ENCODE data around the gene RUVBL2.

DNA sequence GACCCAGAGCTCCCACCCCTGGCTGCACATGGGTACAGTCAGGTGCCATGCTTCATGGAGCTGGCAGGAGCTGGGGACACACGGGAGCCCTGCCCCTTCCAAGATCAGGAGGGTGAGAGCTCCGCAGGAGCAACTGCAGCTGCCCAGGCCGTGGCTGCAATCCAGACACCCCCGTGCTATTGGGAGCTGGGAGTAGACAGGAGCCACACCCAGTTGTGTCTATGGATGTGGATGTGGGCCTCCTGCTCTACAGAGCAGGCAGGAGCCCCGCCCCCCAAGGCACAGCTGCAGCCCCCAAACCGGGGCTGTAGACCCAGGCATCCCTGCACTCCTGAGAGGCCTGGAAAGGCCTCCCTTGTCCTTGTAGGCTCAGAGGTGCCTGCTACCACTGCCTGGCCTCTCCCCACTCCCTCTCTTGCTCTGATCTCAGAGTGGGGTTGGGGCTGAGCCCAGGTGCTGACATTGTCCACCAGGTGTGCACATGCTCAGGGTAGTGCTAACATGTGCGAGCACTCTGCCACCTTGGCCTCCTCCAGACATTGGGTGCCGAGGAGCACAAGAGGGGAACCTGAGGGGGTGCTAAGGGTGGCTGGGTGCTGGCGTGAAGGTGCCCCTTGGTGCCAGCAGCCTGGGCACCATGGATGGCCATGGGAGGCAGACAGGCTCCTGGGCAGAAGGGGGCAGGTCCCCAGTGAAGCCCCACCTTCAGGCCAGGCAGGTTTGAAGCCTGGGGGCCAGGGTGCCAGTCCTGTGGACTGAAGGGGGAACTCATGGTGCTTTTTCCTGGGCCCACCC lies 47.0 kb upstream of the RUVBL2 start:
- TF ChIP-seq, protein P1, sequence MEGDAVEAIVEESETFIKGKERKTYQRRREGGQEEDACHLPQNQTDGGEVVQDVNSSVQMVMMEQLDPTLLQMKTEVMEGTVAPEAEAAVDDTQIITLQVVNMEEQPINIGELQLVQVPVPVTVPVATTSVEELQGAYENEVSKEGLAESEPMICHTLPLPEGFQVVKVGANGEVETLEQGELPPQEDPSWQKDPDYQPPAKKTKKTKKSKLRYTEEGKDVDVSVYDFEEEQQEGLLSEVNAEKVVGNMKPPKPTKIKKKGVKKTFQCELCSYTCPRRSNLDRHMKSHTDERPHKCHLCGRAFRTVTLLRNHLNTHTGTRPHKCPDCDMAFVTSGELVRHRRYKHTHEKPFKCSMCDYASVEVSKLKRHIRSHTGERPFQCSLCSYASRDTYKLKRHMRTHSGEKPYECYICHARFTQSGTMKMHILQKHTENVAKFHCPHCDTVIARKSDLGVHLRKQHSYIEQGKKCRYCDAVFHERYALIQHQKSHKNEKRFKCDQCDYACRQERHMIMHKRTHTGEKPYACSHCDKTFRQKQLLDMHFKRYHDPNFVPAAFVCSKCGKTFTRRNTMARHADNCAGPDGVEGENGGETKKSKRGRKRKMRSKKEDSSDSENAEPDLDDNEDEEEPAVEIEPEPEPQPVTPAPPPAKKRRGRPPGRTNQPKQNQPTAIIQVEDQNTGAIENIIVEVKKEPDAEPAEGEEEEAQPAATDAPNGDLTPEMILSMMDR (IDR thresholded peaks at IDR 0.05), result no peak
- TF ChIP-seq POLR2AphosphoS5 (IDR thresholded peaks at IDR 0.05) (no peak), EP300 (IDR thresholded peaks at IDR 0.05) (no peak), POLR2A (IDR thresholded peaks at IDR 0.05) (no peak)

Data from gastroesophageal sphincter (tissue), 3 donors.